Natural killer cell (primary cell): Measurements from ENCODE around the gene GNAO1. TPM values are rescaled to one million over a fixed set of nuclear protein-coding genes. Genes with fewer than 3 reads are reported as not detected.

Experiments used
- ATAC-seq, 3 donors: fragments of 150-1000 bp in 2 of 3; fragments of 200-7000 bp in 1 of 3; cut with Tn5 transposase; 1 replicate in 1 of 3; 2 replicates in 2 of 3; pipeline ENCODE4 v1.10.0; 2021; ENCODE audit warnings: mild to moderate bottlenecking in 2 of 3, moderate library complexity in 2 of 3
- DNase-seq, 2 donors: peaks; one replicate each; pipeline versions ENCODE4 v3.0.0 to v3.0.0-alpha.2; 2013 to 2021; ENCODE audit warnings: mixed read lengths in 1 of 2
- H3K27ac ChIP-seq: one replicate; pipeline ENCODE4 v1.5.1; 2013; ENCODE audit warnings: mild to moderate bottlenecking, low read length
- H3K27me3 ChIP-seq: one replicate; pipeline ENCODE4 v1.6.1; 2013; ENCODE audit warnings: low read length; ENCODE audit not compliant: control insufficient read depth, insufficient read depth
- H3K36me3 ChIP-seq: one replicate; pipeline ENCODE4 v1.6.1; 2013; ENCODE audit warnings: low read length; ENCODE audit not compliant: control insufficient read depth, insufficient read depth
- H3K4me1 ChIP-seq: one replicate; pipeline ENCODE4 v1.6.1; 2013; ENCODE audit warnings: low read length; ENCODE audit not compliant: control insufficient read depth, insufficient read depth
- H3K4me3 ChIP-seq: one replicate; pipeline ENCODE4 v1.5.1; 2013; ENCODE audit warnings: low read length
- H3K9me3 ChIP-seq: one replicate; pipeline ENCODE4 v1.6.1; 2013; ENCODE audit warnings: low read length; ENCODE audit not compliant: control insufficient read depth, insufficient read depth
- H3K27ac Mint-ChIP-seq, 2 donors: one replicate each; pipeline ENCODE4 v1.8.0; 2022; ENCODE audit warnings: mild to moderate bottlenecking in 2 of 2, mixed read lengths in 2 of 2, moderate library complexity in 1 of 2
- H3K27me3 Mint-ChIP-seq, 2 donors: one replicate each; pipeline ENCODE4 v1.8.0; 2022; ENCODE audit warnings: low read depth in 2 of 2, mixed read lengths in 2 of 2
- H3K36me3 Mint-ChIP-seq: one replicate; pipeline ENCODE4 v1.8.0; 2022; ENCODE audit warnings: mixed read lengths
- H3K4me1 Mint-ChIP-seq, 2 donors: one replicate each; pipeline ENCODE4 v1.8.0; 2022; ENCODE audit warnings: mixed read lengths in 2 of 2
- H3K4me3 Mint-ChIP-seq: one replicate; pipeline ENCODE4 v1.8.0; 2022; ENCODE audit warnings: mild to moderate bottlenecking, moderate library complexity, mixed read lengths
- H3K9me3 Mint-ChIP-seq, 2 donors: one replicate each; pipeline ENCODE4 v1.8.0; 2022; ENCODE audit warnings: mixed read lengths in 2 of 2
- CTCF ChIP-seq: fragments of 200-600 bp; IDR thresholded peaks from one replicate; pipeline ENCODE4 v1.8.0; 2022; ENCODE audit warnings: antibody characterized with exemption
- WGBS: methylation state at CpG from one replicate; pipeline ENCODE4 v1.1.7; 2013; ENCODE audit warnings: missing lambda C conversion rate; ENCODE audit not compliant: insufficient coverage; 5-methylcytosine and 5-hydroxymethylcytosine counted together
- intact Hi-C: fragments of 100-400 bp; cut with micrococcal nuclease; formaldehyde crosslinking; loops from one replicate; pipeline ENCODE4 v1.14.2; 2022
- total RNA-seq, 4 donors: library from RNA; stranded (reverse); fragments of 120-200 nt in 1 of 4; gene quantifications; one replicate each; pipeline versions ENCODE4 v1.2.3 to v1.2.4, GENCODE V29; 2013 to 2022

The GNAO1 gene
- total RNA-seq, 3 donors from 2014 or later (not counting 1 experiment from before 2014, with no cell fraction given): 0.45 to 4.6 (median 1.1) TPM

- no peak for ATAC-seq
- no peaks in the 10 kb centered on the region for H3K36me3 Mint-ChIP-seq
Observed at GRCh38 chr16:56325956-56326355, 134.7 kb downstream of the GNAO1 start.

GRCh38 chr16:56327071-56327928 is 136.0 kb downstream of the GNAO1 start:
- no peaks in the 10 kb centered on the region for H3K36me3 ChIP-seq
- no peak for ATAC-seq
- H3K9me3 Mint-ChIP-seq: no peaks in the 10 kb centered on the region
- H3K4me1 Mint-ChIP-seq: peaks cover 0 to 5% of the 10 kb centered on the region in 2 donors
- no peaks in the 10 kb centered on the region for H3K27me3 Mint-ChIP-seq
- no peak overlapping the region for H3K27ac Mint-ChIP-seq
- H3K27me3 ChIP-seq: no peaks in the 10 kb centered on the region
- no peak overlapping the region for H3K4me3 ChIP-seq
- H3K4me1 ChIP-seq: no peaks in the 10 kb centered on the region
- no peaks in the 10 kb centered on the region for H3K9me3 ChIP-seq
- TF ChIP-seq CTCF: no peak
- H3K27ac ChIP-seq: no peak overlapping the region
- DNase-seq: no peak
- 94% methylated on average over 13 of the region's 18 CpGs for WGBS
- H3K36me3 Mint-ChIP-seq: no peaks in the 10 kb centered on the region
- H3K4me3 Mint-ChIP-seq: no peak overlapping the region
- intact Hi-C loops: no loop called here

More at GRCh38 chr16:56325956-56326355, 134.7 kb downstream of the GNAO1 start:
- intact Hi-C loops: no loop called here
- DNase-seq: no peak
- H3K27me3 Mint-ChIP-seq: no peaks in the 10 kb centered on the region
- Histone ChIP-seq H3K4me1 (no peaks in the 10 kb centered on the region), H3K27me3 (no peaks in the 10 kb centered on the region), H3K36me3 (no peaks in the 10 kb centered on the region), H3K4me3 (no peak overlapping the region), H3K9me3 (no peaks in the 10 kb centered on the region), H3K27ac (no peak overlapping the region)
- peaks cover 0 to 5% of the 10 kb centered on the region in 2 donors for H3K4me1 Mint-ChIP-seq
- H3K9me3 Mint-ChIP-seq: no peaks in the 10 kb centered on the region
- WGBS: 92% methylated on average over 6 of the region's 6 CpGs
- no peak overlapping the region for H3K27ac Mint-ChIP-seq
- no peak for TF ChIP-seq CTCF
- H3K4me3 Mint-ChIP-seq: no peak overlapping the region

- ATAC-seq (no peak), DNase-seq (no peak)
- H3K36me3 Mint-ChIP-seq: no peaks in the 10 kb centered on the region
- no peak overlapping the region for H3K4me3 Mint-ChIP-seq
- H3K27me3 ChIP-seq: no peaks in the 10 kb centered on the region
- H3K36me3 ChIP-seq: no peaks in the 10 kb centered on the region
- H3K9me3 ChIP-seq: no peaks in the 10 kb centered on the region
- H3K27ac ChIP-seq: no peak overlapping the region
- H3K27ac Mint-ChIP-seq: no peak overlapping the region
- no peaks in the 10 kb centered on the region for H3K27me3 Mint-ChIP-seq
- no peaks in the 10 kb centered on the region for H3K4me1 ChIP-seq
- no peaks in the 10 kb centered on the region for H3K9me3 Mint-ChIP-seq
- WGBS: 90% methylated on average over 5 of the region's 6 CpGs
- no peak for TF ChIP-seq CTCF
- H3K4me1 Mint-ChIP-seq: peaks cover 0 to 5% of the 10 kb centered on the region in 2 donors
- intact Hi-C loops: no loop called here
- no peak overlapping the region for H3K4me3 ChIP-seq
Observed at GRCh38 chr16:56327929-56328258, 136.6 kb downstream of the GNAO1 start.
